K562 treated with DMSO at 1 percent for 12 hours (cell line): Measurements from ENCODE around the gene ID3. TPM values are rescaled to one million over a fixed set of nuclear protein-coding genes. Genes with fewer than 3 reads are reported as not detected.

Experiments used
- total RNA-seq: library from RNA; unstranded; fragments of 300-600 nt; gene quantifications from 2 replicates; pipeline ENCODE4 v1.2.3, GENCODE V29; 2022; ENCODE audit not compliant: insufficient read depth

ID3 gene, protein sequence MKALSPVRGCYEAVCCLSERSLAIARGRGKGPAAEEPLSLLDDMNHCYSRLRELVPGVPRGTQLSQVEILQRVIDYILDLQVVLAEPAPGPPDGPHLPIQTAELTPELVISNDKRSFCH
- total RNA-seq: 283 and 388 TPM in 2 replicates

DNA sequence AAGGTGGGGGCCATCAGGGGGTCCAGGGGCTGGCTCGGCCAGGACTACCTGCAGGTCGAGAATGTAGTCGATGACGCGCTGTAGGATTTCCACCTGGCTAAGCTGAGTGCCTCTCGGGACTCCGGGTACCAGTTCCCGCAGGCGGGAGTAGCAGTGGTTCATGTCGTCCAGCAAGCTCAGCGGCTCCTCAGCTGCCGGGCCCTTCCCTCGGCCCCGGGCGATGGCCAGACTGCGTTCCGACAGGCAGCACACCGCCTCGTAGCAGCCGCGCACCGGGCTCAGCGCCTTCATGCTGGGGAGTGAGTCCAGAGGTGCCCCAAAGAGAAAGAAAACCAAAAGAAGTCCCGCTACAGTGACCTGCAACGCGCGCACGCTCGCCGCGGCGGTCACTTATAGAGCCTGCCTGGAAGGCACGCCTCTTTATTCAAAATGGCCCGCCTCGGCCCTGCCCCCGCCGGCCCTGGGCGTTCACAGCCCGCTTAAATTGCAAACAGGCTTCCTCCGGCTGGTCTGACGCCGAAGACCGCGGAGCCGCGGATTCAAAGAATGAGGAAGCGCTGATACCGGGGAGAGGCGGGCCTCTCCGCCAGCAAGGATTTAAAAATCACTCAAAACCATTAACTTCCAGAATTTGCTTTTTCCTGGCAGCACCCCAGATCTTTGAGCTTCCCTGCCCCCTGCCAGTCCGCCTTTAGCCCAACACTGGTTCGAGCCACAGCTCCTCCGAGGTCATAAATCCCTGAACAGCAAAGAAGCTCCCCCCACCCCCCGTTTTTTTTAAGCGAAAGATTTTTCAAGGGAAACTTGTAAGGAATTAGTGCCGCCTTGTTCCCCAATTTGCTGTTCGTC is at the start of gene ID3:
ID3 (minus strand) TSS at position 366 of the 849 bp plus-strand sequence; CDS start at position 291, 75 bp downstream.

DNA sequence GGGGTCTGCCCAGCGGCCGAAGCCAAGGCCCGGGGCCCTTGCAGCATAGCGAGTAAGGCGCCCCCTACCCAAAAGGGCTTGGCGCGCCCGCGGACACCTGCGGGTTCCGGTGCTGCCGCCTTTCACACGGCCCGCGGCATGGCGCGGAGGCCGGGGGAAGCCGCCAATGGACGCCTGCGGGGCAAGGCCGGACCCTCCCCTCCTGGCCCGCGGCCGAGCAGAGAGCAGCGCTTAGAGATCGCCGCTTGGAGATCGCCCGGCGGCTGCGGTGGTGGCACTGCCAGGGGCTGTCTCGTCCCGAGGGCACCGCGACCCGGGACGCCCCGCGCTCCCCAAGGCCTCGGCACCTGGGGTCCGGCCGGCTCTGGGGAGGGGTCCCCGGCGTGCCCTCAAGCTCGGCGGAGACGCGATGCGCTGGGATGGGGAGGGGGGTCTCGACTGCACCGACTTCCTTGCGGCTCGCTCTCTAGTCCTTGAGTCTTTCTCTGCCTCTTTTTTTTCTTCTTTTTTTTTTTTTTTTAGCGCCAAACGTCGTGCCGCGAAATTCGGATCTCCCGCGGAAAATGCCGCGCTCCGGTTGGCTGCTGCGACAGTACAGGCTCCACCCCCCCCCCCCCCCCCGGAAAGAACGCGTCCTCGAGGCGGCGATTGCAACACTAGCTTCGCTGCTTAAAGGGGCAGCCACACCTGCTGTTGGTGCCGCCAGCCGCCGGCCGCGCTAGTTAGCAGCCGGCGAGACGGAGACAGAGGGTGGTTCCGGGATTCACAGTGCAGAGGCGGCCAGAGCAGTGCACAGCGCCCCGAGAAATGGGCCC is 28.3 kb downstream of the ID3 start, which contains the start of gene E2F2:
E2F2 (minus strand) TSS at position 487 of the 815 bp plus-strand sequence; CDS start at position 47, 440 bp downstream.

Other genes starting within 250 kb of the ID3 start
- 52.6 and 124 TPM in 2 replicates for gene HNRNPR, start 215.2 kb downstream of the ID3 start, total RNA-seq
- gene ZNF436, start 189.7 kb downstream of the ID3 start, total RNA-seq: 2.5 and 9.1 TPM in 2 replicates
- 0.96 and 1.6 TPM in 2 replicates for gene TCEA3, start 134.8 kb downstream of the ID3 start, total RNA-seq
- 25.9 and 46.2 TPM in 2 replicates for gene ASAP3, start 75.3 kb downstream of the ID3 start, total RNA-seq
- gene E2F2, start 28.3 kb downstream of the ID3 start, total RNA-seq: 8.7 and 20.0 TPM in 2 replicates
- 4,011 and 4,342 TPM in 2 replicates for gene RPL11, start 132.3 kb upstream of the ID3 start, total RNA-seq
- gene ELOA, start 184.0 kb upstream of the ID3 start, total RNA-seq: 12.7 and 31.6 TPM in 2 replicates
- gene PITHD1, start 218.9 kb upstream of the ID3 start, total RNA-seq: 121 and 154 TPM in 2 replicates
- 92.9 and 93.9 TPM in 2 replicates for gene LYPLA2, start 231.6 kb upstream of the ID3 start, total RNA-seq
- gene GALE, start 241.3 kb upstream of the ID3 start, total RNA-seq: 57.0 and 62.8 TPM in 2 replicates